HG02763 (cell line): ENCODE data around the gene KPNB1.
"Not testable (repeated sequence)": the region's sequence is repeated elsewhere in the genome, so short reads cannot be mapped to it uniquely, and the experiment has no call there.

Experiments used
- ATAC-seq: cut with Tn5 transposase; IDR thresholded peaks from one replicate; pipeline ENCODE4 v1.9.1; 2021; ENCODE audit warnings: mild to moderate bottlenecking, moderate library complexity; ENCODE audit not compliant: unreplicated experiment

KPNB1 gene

GRCh38 chr17:47676510-47677165 lies 26.9 kb downstream of the KPNB1 start:
- ATAC-seq: no peak

- no peak for ATAC-seq
These were observed 28.5 kb downstream of the KPNB1 start for GRCh38 chr17:47678196-47678595.

GRCh38 chr17:47682138-47682537 lies 32.4 kb downstream of the KPNB1 start:
- no peak for ATAC-seq

- not testable (repeated sequence) for ATAC-seq
These were observed 33.0 kb downstream of the KPNB1 start for GRCh38 chr17:47682727-47683126.

- no peak for ATAC-seq
These were observed 34.3 kb downstream of the KPNB1 start for GRCh38 chr17:47684025-47684424.

DNA sequence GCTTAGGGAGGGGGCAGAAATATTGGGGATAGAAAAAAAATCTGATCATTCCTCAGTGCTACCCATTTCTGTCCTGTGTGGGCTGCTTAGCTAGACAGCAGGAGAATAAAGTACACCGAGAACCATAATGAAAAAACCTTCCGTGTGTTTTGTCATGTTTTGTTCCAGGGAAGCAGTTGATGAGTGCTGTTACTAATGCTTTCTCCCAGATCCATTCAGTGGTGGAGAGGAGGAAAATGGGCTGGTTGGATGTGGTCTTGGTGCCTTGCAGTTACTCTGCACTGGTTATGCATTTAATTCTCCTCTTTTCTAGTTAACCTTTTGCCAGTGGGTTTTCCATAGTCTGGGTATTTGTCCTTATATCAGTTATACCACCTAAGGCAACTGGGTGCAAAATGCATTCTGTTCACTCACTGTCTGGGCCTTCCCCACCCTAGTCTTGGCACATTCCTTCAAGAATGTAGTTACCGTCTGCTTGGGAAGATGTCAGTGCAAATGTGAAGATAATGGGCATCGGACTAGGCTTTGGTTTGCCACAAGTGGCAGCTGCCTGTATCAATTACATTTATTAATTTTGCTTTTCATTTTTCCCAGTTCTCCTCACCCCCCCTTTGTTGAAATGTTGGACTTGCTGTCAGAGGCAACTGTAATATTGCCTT lies 34.9 kb downstream of the KPNB1 start:
- ATAC-seq: no peak

DNA sequence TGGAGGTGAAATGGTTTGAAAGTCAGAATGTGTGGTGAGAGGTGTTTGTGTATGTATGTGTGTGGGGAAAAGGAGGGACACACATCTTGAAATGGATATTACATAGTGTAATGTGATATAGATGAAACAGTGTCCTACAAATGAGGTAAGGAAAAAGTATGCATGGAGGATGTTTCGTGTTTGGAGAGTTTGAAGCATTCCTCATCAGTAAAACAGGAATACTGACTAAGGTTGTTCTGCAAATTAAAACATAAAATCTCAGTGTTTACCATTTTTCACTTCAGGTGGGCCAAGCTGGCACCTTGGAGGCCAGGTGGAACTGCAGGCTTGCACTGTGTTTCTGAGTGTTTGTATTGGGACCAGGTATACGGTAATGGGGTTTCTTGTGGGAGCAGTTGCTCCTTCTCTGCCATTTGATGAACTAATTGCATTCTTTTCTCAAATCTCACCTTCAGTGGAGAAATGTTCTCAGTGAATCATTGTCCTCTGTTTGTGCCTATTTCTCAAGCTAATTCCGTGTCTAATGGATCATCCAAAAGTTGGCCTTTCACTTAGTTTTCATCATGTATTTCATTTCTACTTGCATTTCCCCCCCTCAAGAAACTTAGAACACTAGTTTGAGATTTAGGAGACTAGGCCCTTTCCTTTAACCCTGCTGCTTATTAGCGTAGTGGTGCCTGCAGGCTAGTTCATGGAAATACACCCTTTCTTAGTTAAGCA lies 36.0 kb downstream of the KPNB1 start:
- no peak for ATAC-seq

DNA sequence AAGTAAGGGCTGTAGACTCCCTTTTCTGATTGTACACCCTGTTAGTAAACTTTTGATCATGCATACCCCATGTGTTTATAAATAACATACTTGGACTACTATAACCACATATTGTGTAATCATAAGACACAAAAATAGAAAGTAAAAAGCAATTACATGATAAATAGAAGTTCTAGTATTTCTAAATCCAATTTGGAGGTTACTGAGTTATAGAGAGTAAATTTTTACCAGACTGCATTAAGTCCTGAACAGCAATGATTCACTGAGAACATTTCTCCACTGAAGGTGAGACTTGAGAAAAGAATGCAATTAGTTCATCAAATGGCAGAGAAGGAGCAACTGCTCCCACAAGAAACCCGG lies 36.5 kb downstream of the KPNB1 start:
- ATAC-seq: no peak

- ATAC-seq: no peak
These were observed 37.1 kb downstream of the KPNB1 start for GRCh38 chr17:47686664-47687327.

- no peak for ATAC-seq
These were observed 37.6 kb downstream of the KPNB1 start for GRCh38 chr17:47687328-47687690.

- no peak for ATAC-seq
These were observed 38.0 kb downstream of the KPNB1 start for GRCh38 chr17:47687748-47688147.

DNA sequence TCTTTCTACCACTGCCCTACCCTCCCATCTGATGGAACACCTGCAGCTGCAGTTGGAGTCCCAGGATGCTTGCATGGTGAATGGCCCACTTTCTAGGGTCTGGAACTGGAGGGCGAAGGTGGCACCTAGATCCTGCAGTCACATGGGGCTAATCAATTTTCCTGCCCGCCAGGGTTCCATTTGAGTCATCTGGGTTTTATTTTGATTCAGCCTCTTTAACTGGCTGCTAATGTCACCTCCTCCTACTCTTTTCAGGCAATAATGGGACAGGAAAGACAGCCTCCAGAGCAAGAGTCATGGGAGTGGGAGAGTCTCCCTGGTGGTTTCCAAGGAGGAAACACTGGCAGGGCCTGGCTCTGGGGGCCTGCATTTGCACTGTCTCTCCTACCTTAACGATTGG lies 40.4 kb downstream of the KPNB1 start:
- no peak for ATAC-seq

- ATAC-seq: no peak
These were observed 42.6 kb downstream of the KPNB1 start for GRCh38 chr17:47692137-47692894.

GRCh38 chr17:47692895-47693730 lies 43.4 kb downstream of the KPNB1 start:
- ATAC-seq: no peak

DNA sequence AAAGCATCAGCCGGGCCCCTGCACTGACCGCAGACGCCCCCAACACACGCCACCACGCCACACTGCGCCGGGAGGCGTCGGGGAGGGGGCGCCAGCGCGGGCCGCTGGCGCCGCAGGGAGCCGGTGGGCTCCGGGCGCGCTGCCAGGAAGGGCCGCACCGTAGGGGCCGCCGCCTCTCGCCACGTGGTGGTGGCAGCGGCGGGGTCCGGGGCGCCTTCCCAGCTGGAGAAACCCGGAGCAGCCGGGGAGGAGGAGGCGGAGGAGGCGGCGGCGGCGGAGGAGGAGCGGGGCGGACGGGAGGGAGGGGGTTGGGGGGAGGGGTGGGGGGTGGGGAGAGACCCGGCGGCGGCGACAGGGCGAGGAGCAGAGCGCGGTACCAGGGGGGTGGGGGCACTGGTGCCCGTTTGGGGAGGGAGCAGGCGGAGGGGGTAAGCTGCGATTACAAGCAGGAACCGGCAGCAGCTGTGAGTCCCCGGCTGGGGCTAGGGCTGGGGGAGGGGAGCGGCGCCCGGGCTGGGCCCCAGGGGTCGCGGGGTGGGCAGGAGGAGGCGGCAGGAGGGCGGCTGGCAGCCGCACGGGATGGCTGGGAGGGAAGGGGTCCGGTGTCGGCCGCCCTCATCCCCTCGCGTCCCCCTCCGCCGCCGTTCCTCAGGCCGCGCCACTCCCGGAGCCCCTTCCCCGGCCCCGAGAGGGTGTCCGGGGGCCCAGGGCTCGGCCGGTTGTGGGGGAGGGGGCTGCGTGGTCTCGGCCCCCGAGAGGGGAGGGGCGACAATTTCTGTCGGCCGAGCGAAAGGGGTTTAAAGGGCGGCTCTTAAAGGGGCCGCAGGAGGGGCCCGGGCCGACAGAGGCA lies 44.2 kb downstream of the KPNB1 start, which contains the start of gene TBKBP1:
TBKBP1 (plus strand) TSS at position 431 of the 850 bp plus-strand sequence. CDS start 1,952 bp downstream, outside the sequence.
- no peak for ATAC-seq

DNA sequence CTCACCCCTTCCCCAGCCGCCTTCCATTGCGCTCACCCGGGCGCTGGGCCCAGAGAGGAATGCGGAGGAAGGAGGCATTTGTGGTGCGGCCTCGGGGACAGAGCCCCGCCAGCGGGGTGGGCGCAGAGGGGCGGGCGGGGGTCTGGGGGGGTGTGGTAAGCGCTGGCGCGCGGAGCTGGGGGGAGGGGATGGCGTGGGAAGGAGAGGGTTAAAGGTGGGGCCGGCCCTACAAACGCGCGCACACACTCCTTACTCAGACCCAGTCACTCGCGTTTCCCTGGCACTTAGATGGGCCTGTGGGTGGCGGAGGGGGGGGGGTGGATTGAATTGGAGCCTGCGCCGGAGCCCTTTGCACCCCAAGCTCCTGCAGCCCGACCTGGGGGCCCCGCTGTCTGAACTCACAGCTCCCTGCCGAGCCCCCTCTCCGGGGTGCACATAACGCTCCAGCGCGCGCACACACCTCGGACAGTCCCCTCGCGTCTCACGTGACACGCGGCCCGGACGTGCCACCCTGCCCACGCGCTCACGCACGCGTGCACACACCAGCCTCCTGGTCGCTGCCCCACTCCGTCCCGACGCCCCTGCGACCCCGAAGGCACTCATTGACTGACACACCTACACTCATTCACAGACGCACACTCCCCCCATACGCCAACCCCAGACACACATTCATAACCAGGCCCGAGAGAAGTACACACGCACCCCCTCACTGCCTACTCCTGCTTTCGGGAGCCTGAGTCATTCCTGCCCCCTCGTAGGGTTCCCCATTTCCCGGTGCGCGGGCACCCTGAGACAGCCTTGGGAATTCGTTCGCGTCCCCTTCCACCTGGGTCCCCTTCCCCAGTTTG lies 45.1 kb downstream of the KPNB1 start:
- ATAC-seq: no peak

DNA sequence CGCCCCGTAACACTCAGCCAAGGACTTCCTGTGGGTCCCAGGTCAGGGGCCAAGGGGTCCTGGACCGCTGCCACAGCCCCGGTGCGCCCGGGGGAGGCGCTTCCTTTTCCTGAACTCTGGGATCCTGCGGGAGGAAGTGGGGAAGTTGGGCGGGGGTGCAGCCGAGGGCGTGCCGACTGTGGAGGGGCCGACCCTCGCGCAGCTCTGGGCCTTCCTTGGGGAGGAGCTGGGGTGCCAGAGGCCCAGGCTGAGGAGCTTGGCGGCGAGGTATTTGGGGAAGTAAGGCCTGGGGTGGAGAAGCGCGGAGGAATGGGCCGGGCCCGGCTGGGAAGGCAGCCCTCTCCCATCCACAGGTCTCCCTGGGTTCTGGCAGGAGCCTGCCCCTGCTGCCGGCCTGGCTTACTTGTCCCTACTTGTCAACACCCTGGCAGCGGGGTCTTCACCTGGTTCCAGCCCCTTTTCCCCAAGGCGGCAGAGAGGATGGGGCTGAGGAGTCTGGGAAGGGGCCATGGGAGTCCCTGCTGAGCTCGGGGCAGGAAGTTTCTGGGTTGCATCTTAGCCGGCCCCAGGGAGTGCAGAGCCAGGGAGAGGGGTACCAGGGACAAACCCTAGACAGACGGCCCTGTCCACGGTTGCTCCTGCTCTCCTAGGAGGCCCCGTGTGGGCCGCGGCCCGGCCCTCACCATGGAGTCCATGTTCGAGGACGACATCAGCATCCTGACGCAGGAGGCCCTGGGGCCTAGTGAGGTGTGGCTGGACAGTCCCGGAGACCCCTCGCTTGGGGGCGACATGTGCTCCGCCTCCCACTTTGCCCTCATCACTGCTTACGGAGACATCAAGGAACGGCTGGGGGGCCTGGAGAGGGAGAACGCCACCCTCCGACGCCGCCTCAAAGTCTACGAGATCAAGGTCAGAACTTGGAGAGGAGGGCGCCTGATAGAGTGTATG lies 46.0 kb downstream of the KPNB1 start:
- ATAC-seq: no peak
